Epithelial cell of esophagus (primary cell): ENCODE data around the gene NCAPD2.
"Not testable (repeated sequence)": the region's sequence is repeated elsewhere in the genome, so short reads cannot be mapped to it uniquely, and the experiment has no call there.

Experiments used
- DNase-seq: peaks from one replicate; pipeline ENCODE4 v3.0.0; 2010; ENCODE audit warnings: low read depth
- H3K4me3 ChIP-seq: 2 replicates; pipeline ENCODE4 v1.5.1; 2011; ENCODE audit warnings: mild to moderate bottlenecking, low read length, control low read depth
- CTCF ChIP-seq: IDR thresholded peaks from 2 replicates; pipeline ENCODE4 v1.5.1; 2011; ENCODE audit warnings: low read depth, mild to moderate bottlenecking, low read length, control low read depth, inconsistent platforms; ENCODE audit not compliant: insufficient read depth; ENCODE audit errors: missing control alignments

The NCAPD2 gene

GRCh38 chr12:6488240-6488639 is 5.7 kb upstream of the NCAPD2 start:
- TF ChIP-seq CTCF = no peak
- no peak for DNase-seq
- H3K4me3 ChIP-seq = no peak overlapping the region

GRCh38 chr12:6489449-6489848 is 4.5 kb upstream of the NCAPD2 start:
- H3K4me3 ChIP-seq = no peak overlapping the region
- no peak for TF ChIP-seq CTCF
- no peak for DNase-seq

DNA sequence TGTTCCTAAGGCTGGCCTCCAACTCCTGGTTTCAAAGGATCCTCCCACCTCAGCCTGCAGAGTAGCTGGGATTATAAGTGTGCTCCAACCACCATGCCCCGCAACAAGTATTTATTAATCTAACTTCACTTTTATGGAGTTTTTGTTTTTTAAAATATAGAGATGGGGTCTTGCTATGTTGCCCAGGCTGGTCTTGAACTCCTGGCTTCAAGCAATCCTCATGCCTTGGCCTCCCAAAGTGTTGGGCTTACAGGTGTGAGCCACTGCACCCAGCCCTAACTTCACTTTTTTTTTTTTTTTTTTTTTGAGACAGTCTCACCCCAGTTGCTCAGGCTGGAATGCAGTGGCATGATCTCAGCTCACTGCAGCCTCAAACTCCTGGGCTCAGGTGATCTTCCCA is 3.2 kb upstream of the NCAPD2 start:
- DNase-seq, H3K4me3 ChIP-seq: not testable (repeated sequence)

GRCh38 chr12:6492838-6493496 is 935 bp upstream of the NCAPD2 start, which contains the start of gene MRPL51:
Gene MRPL51, minus strand, starts transcription at chr12:6493262. Its CDS starts 126 bp downstream, at chr12:6493136.
- peak; percentile 97 for DNase-seq
- no peak for TF ChIP-seq CTCF

GRCh38 chr12:6494258-6494743 is 399 bp downstream of the NCAPD2 start:
- DNase-seq = no peak
- TF ChIP-seq CTCF = no peak

More at GRCh38 chr12:6492838-6493496, 935 bp upstream of the NCAPD2 start, which contains the start of gene MRPL51:
- H3K4me3 ChIP-seq = peak within 1 kb of the TSS; percentile 89

GRCh38 chr12:6494968-6495367 is 1.1 kb downstream of the NCAPD2 start:
- peak overlapping the region; percentile 89 for H3K4me3 ChIP-seq
- no peak for TF ChIP-seq CTCF
- DNase-seq = peak; percentile 48

More at GRCh38 chr12:6494258-6494743, 399 bp downstream of the NCAPD2 start:
- peak overlapping the region; percentile 89 for H3K4me3 ChIP-seq

DNA sequence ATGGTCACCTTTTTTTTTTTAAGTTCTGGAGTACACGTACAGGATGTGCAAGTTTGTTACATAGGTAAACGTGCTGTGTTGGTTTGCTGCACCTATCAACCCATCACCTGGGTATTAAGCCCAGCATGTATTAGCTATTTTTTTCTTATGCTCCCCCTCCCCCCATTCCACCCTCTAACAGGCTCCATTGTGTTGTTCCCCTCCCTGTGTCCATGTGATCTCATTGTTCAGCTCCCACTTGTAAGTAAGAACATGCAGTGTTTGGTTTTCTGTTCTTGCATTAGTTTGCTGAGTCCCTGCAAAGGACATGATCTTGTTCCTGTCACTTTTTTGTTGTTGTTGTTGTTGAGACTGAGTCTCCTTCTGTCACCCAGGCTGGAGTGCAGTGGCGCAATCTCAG is 3.4 kb downstream of the NCAPD2 start:
- DNase-seq, H3K4me3 ChIP-seq: not testable (repeated sequence)

DNA sequence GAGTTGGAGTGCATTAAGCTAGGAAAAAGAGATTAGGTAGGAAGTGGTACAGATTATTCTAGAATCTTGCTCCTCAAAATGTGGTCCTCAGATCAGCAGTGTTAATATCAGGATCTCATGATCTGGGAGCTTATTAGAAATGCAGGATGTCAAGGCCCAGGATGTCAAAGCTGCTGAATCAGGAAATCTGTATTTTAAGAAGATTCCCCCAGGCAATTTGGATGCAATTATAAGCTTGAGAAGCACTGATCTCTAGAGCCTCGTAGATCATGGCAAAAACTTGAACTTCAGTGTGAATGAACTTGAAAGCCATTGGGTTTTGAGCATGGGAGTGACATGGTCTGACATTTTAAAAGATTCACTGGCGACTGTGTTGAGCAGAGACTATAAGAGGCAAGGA is 6.6 kb downstream of the NCAPD2 start:
- no peak for DNase-seq
- no peak for TF ChIP-seq CTCF
- no peak overlapping the region for H3K4me3 ChIP-seq
